Gastrocnemius medialis (tissue), 4 donors: ENCODE data around the gene UBA6. TPM values are rescaled to one million over a fixed set of nuclear protein-coding genes. Genes with fewer than 3 reads are reported as not detected.

Source experiments
- ATAC-seq, 2 donors: fragments of 150-250 bp; one replicate each; pipeline ENCODE4 v1.9.1; 2016
- DNase-seq, 2 donors: peaks; one replicate each; pipeline ENCODE4 v3.0.0-alpha.2; 2019
- H3K27ac ChIP-seq, 4 donors: fragments of 200-600 bp; sonication (generic); 1 replicate in 1 of 4; 2 replicates in 3 of 4; pipeline ENCODE4 v1.5.1; 2016 to 2018; ENCODE audit warnings: mild to moderate bottlenecking in 2 of 4, moderate library complexity in 1 of 4
- H3K27me3 ChIP-seq, 3 donors: fragments of 200-600 bp; sonication (generic) in 2 of 3; 1 replicate in 1 of 3; 2 replicates in 2 of 3; pipeline versions ENCODE4 v1.5.1 to v1.6.0; 2016 to 2019; ENCODE audit warnings: mild to moderate bottlenecking in 1 of 3, moderate library complexity in 1 of 3
- H3K36me3 ChIP-seq, 2 donors: fragments of 200-600 bp; sonication (generic) in 1 of 2; one replicate each; pipeline ENCODE4 v1.5.1; 2017 to 2018
- H3K4me1 ChIP-seq, 2 donors: fragments of 200-600 bp; sonication (generic) in 1 of 2; one replicate each; pipeline ENCODE4 v1.5.1; 2016 to 2017; ENCODE audit warnings: mild to moderate bottlenecking in 2 of 2
- H3K4me3 ChIP-seq, 4 donors: fragments of 200-600 bp; sonication (generic) in 3 of 4; 1 replicate in 1 of 4; 2 replicates in 3 of 4; pipeline ENCODE4 v1.5.1; 2016 to 2019; ENCODE audit warnings: mild to moderate bottlenecking in 2 of 4
- H3K9me3 ChIP-seq, 3 donors: fragments of 200-600 bp; sonication (generic) in 2 of 3; 1 replicate in 1 of 3; 2 replicates in 2 of 3; pipeline ENCODE4 v1.5.1; 2016 to 2019
- POLR2A ChIP-seq, 2 donors: fragments of 450-650 bp; IDR thresholded peaks; one replicate each; pipeline ENCODE4 v1.6.1; 2017; ENCODE audit warnings: antibody characterized with exemption in 2 of 2, mild to moderate bottlenecking in 2 of 2, moderate library complexity in 2 of 2
- in situ Hi-C, 4 donors: fragments of 200-750 bp; cut with MboI; loops; one replicate each; pipeline versions ENCODE4 v1.15.0 to v1.8.0; 2017; ENCODE audit warnings: low sequenced_read_pairs in 4 of 4
- intact Hi-C: fragments of 100-400 bp; cut with DNase I; formaldehyde crosslinking; loops from one replicate; pipeline ENCODE4 v1.15.1; 2023; ENCODE audit warnings: low total_unique reads
- total RNA-seq, 4 donors: library from RNA; depleted of rRNA; stranded (reverse); fragments of >200 nt; gene quantifications; one replicate each; pipeline versions ENCODE4 v1.1.0 to v1.2.3, GENCODE V29; 2016
- TF ChIP-seq, protein P1 (sequence below), 5 experiments: fragments of 450-650 bp in 3 of 5; fragments of 200-600 bp in 2 of 5; sonication (generic) in 2 of 5; IDR thresholded peaks in 4 of 5; conservative IDR thresholded peaks in 1 of 5; 1 replicate in 4 of 5; 2 replicates in 1 of 5; pipeline ENCODE4 v1.5.1; 2016 to 2019; ENCODE audit warnings: antibody characterized with exemption in 5 of 5, mild to moderate bottlenecking in 3 of 5, moderate library complexity in 3 of 5

UBA6 gene
- total RNA-seq, 4 donors from 2014 or later, result 38.9 to 103 (median 46.3) TPM

DNA sequence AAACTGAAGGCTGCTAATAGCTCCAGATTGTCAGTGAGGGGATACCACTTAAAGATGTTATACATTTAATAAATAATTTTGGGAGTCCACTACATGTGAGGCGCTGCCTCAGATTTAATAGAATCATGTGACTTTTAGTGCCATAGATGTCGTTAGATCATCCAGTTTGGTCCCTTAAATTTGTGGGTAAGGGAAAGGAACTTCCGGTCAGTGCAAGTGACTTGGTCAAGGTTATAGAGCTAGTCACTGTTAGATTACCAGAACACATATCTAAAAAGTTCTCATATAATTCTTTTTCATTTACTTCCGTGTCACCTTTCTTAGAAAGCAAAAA, 529 bp upstream of the UBA6 start:
- no peaks in the 10 kb centered on the region for H3K9me3 ChIP-seq

DNA sequence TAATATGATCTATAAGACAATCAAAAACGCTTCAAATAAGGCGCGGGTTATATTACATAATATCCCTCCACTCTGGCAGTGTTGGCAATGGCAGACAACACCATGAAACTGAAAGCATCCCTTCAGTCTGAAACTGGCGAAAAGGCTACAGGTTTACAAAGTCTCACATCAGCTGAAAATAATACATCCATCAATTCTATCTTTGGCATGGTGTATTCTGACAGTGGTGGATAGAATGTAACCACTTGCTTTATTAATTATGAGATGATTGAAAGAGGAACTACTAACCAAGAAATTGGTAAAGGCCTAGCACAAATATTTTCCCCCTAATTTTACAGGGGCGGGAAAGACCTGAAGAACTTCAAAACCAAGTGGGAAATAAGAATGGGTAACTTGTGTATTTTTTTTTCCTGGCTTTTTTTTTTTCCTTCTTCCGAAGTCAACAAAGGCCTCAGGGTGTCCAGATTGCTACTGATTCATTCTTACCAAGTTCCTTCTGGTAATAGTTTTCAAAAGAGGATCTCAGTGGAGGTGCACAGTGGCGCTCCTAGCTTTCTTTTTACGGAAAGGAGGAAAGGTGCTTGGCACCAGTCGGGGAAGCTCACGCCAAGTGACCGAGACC, 728 bp downstream of the UBA6 start:
- intact Hi-C loops, result loop anchor here (2.0 kb wide), 1 partner anchor 155 kb away; the partner anchor contains the start of gene CENPC

More for the DNA sequence above, 529 bp upstream of the UBA6 start:
- Histone ChIP-seq H3K27ac (peak overlapping the region; percentile 77 to 90 (median 88)), H3K27me3 (no peaks in the 10 kb centered on the region), H3K36me3 (no peaks in the 10 kb centered on the region), H3K4me3 (peak overlapping the region; percentile 71 to 97 (median 90)), H3K4me1 (peaks cover 13 to 23% of the 10 kb centered on the region in 2 donors)
- DNase-seq (no peak), ATAC-seq (peak; percentile 6 to 7)
- in situ Hi-C loops, result no loop called here
- intact Hi-C loops, result loop anchor here (2.0 kb wide), 1 partner anchor 157 kb away; the partner anchor contains the start of gene CENPC
- TF ChIP-seq, protein P1, sequence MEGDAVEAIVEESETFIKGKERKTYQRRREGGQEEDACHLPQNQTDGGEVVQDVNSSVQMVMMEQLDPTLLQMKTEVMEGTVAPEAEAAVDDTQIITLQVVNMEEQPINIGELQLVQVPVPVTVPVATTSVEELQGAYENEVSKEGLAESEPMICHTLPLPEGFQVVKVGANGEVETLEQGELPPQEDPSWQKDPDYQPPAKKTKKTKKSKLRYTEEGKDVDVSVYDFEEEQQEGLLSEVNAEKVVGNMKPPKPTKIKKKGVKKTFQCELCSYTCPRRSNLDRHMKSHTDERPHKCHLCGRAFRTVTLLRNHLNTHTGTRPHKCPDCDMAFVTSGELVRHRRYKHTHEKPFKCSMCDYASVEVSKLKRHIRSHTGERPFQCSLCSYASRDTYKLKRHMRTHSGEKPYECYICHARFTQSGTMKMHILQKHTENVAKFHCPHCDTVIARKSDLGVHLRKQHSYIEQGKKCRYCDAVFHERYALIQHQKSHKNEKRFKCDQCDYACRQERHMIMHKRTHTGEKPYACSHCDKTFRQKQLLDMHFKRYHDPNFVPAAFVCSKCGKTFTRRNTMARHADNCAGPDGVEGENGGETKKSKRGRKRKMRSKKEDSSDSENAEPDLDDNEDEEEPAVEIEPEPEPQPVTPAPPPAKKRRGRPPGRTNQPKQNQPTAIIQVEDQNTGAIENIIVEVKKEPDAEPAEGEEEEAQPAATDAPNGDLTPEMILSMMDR (IDR thresholded peaks at IDR 0.05 in 4 of 5, conservative IDR thresholded peaks at IDR 0.05 in 1 of 5), result no peak
- TF ChIP-seq POLR2A (IDR thresholded peaks at IDR 0.05), result no peak

DNA sequence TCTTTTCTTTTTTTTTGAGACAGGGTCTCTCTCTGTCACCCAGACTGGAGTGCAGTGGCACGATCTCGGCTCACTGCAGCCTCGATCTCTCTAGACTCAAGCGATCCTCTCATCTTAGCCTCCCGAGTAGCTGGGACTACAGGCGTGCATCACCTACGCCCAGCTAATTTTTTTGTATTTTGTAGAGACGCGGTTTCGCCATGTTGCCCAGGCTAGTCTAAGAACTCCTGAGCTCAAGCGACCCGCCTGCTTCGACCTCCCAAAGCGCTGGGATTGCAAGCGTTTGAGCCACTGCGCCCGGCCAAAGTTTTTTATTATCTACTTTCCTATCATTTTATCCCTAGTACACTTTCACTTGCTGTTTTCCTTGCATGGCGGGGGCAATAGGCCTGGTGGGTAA, 1.4 kb downstream of the UBA6 start:
- TF ChIP-seq POLR2A (IDR thresholded peaks at IDR 0.05), result no peak
- TF ChIP-seq, protein P1 (IDR thresholded peaks at IDR 0.05 in 4 of 5, conservative IDR thresholded peaks at IDR 0.05 in 1 of 5), result no peak
- Histone ChIP-seq H3K36me3 (no peaks in the 10 kb centered on the region), H3K27me3 (no peaks in the 10 kb centered on the region), H3K4me3 (peak overlapping the region in 2 of 4 donors; percentile 71 to 97), H3K9me3 (no peaks in the 10 kb centered on the region), H3K27ac (peak overlapping the region in 1 of 4 donors; percentile 77), H3K4me1 (peaks cover 13 to 23% of the 10 kb centered on the region in 2 donors)
- in situ Hi-C loops (loop anchor here in 1 of 4 donors (10.0 kb wide), 1 partner anchor 155 kb away; the partner anchor contains the start of gene CENPC), intact Hi-C loops (loop anchor here (2.0 kb wide), 1 partner anchor 155 kb away; the partner anchor contains the start of gene CENPC)
- no peak for ATAC-seq
- no peak for DNase-seq

More for the DNA sequence above, 728 bp downstream of the UBA6 start:
- Histone ChIP-seq H3K36me3 (no peaks in the 10 kb centered on the region), H3K4me1 (peaks cover 13 to 23% of the 10 kb centered on the region in 2 donors), H3K9me3 (no peaks in the 10 kb centered on the region), H3K4me3 (peak overlapping the region; percentile 71 to 97 (median 90)), H3K27ac (peak overlapping the region; percentile 77 to 90 (median 88)), H3K27me3 (no peaks in the 10 kb centered on the region)
- TF ChIP-seq, protein P1 (IDR thresholded peaks at IDR 0.05 in 4 of 5, conservative IDR thresholded peaks at IDR 0.05 in 1 of 5), result no peak
- TF ChIP-seq POLR2A (IDR thresholded peaks at IDR 0.05), result no peak
- peak; percentile 16 to 27 for ATAC-seq
- DNase-seq, result no peak
- in situ Hi-C loops, result no loop called here

DNA sequence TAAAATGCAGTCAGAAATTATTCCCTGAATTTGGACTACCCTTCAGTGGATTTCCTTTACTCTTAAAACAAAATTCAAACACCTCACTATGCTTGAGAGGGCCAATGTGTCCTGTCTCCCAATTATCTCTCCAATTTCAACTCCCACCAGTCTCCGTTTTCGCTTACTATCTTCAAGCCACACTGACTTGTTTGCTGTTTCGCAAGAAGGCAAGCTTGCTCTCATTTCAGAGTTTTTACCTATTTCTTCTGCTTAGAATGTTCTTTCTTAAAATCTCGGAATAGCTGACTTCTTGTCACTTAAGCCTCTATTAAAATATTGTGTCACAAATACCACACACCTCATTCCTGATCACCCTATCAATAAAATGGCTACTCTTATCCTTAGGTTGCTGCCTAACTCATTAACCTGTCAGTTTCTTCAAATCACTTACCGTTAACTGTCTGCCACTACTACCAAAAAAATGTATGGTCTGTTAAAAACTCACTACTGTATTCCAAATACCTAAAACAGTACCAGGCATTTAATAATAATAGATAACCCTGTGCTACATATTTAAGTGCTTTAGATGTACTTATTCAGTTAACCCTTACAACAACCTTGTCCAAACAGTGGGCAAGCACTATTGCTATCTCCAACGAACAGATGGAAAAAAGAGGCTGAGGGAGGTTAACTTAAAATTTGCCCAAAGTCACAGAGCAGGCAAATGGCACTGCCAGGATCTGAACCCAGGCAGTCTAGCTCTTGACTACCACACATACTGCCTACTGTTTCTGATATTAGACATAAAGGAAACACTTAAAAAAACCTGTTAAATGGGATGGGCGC, 2.9 kb downstream of the UBA6 start:
- Histone ChIP-seq H3K27ac (no peak overlapping the region), H3K27me3 (no peaks in the 10 kb centered on the region), H3K4me1 (peaks cover 13 to 23% of the 10 kb centered on the region in 2 donors), H3K9me3 (no peaks in the 10 kb centered on the region), H3K36me3 (no peaks in the 10 kb centered on the region), H3K4me3 (no peak overlapping the region)
- in situ Hi-C loops, result loop anchor here in 1 of 4 donors (10.0 kb wide), 1 partner anchor 153 kb away; the partner anchor contains the start of gene CENPC
- DNase-seq, result no peak
- TF ChIP-seq, protein P1 (IDR thresholded peaks at IDR 0.05 in 4 of 5, conservative IDR thresholded peaks at IDR 0.05 in 1 of 5), result no peak
- no peak for TF ChIP-seq POLR2A (IDR thresholded peaks at IDR 0.05)
- intact Hi-C loops, result no loop called here
- ATAC-seq, result no peak
